Measurements from ENCODE around the gene ANKRD23. TPM values are rescaled to one million over a fixed set of nuclear protein-coding genes. Genes with fewer than 3 reads are reported as not detected.

ANKRD23 gene
- total RNA-seq, 4 donors from 2014 or later = 7.4 to 14.0 (median 8.9) TPM

DNA sequence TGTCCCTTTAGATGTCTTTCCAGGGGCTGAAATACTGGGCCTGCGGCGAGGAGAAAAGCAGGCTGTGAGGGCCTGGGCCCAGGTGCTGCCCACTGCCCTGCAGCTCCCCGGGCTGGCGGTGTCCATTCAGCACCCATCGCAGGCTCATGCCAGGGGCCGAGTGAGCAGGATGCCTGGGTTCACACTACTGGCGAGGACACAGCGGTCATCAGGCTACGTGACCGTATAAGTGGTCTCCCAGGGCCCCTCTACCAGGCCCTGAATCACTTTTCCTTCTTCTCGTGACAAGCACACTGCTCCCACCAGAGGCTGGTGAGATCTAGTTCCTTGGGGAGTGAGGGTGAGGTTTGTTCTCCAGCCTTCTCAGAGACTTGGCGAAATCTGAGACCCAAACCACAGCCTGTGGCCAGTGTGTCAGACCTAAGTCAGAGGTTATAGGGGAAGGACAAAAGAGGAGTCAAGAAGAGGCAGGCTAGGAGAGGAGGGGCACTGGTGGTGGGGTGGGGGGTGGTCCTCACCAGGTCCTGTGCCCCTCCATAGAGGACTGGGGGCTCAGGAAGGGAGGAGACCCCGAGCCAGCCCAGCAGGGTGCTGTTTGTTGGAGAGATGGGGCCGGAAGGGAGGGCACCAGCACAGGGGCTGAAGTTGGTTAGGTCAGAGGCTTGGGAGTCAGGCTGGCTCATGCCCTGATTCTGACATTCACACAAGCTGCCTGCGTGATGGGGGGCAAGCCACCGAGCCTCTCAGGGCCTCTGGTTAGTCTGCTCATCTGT, 32.6 kb upstream of the ANKRD23 start:
- H3K9me3 ChIP-seq = no peaks in the 10 kb centered on the region
- TF ChIP-seq POLR2A (IDR thresholded peaks at IDR 0.05) (no peak), CTCF (IDR thresholded peaks at IDR 0.05) (no peak)
- DNase-seq = no peak
- H3K4me3 ChIP-seq = no peak overlapping the region
- H3K4me1 ChIP-seq = peaks cover 0 to 13% (median 0%) of the 10 kb centered on the region in 4 donors
- no peak overlapping the region for H3K27ac ChIP-seq
- no peaks in the 10 kb centered on the region for H3K36me3 ChIP-seq
- H3K27me3 ChIP-seq = no peaks in the 10 kb centered on the region

DNA sequence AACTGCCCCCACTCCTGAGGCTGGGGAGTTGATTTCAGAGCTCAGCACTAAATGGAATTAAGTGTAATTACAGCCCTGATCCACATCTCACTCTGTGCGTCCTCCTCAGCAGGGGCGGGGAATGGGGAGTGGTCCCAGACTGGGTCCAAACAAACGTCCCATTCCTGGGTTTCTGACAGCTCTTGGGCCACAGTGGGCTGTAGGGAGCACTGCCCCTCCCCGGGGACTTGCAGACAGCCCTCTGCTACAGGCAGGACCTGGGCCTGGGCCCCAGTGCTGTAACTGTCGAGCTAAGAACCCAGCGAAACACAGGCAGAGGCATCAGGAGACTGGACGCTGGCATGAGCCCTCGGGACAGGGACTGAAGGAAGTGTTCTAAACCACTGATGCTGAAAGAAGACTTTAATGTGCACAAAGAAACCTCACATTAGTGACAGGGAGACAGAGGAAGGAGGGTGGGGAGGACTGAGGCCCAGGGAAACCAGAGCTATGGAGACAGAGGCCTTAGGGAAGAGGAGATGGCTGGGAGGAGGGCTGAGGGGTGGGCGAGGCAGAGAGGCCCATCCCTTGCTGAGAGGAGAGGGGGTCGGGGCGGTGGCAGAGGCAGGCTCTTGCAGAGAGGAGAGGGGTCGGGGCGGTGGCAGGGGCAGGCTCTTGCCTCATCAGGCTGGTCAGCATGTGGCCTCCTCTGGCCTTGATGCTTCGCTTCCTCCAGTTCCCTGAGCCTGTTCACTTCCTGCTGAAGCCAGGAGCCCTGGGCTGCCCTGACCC, 31.9 kb upstream of the ANKRD23 start:
- H3K27ac ChIP-seq = no peak overlapping the region
- H3K4me1 ChIP-seq = peaks cover 0 to 13% (median under 1%) of the 10 kb centered on the region in 4 donors
- no peak overlapping the region for H3K4me3 ChIP-seq
- no peaks in the 10 kb centered on the region for H3K27me3 ChIP-seq
- no peak for TF ChIP-seq CTCF (IDR thresholded peaks at IDR 0.05)
- no peak for TF ChIP-seq POLR2A (IDR thresholded peaks at IDR 0.05)
- no peaks in the 10 kb centered on the region for H3K36me3 ChIP-seq
- H3K9me3 ChIP-seq = no peaks in the 10 kb centered on the region
- no peak for DNase-seq

- H3K4me3 ChIP-seq = no peak overlapping the region
- peak overlapping the region in 3 of 4 donors; percentile 16 to 38 (median 35) for H3K27ac ChIP-seq
- H3K9me3 ChIP-seq = no peaks in the 10 kb centered on the region
- no peak for TF ChIP-seq POLR2A (IDR thresholded peaks at IDR 0.05)
- TF ChIP-seq CTCF (IDR thresholded peaks at IDR 0.05) = no peak
- DNase-seq = peak in 1 of 3 donors; percentile 34
- peaks cover 0 to 13% (median 6%) of the 10 kb centered on the region in 4 donors for H3K4me1 ChIP-seq
- H3K36me3 ChIP-seq = no peaks in the 10 kb centered on the region
- H3K27me3 ChIP-seq = no peaks in the 10 kb centered on the region
These were observed 30.5 kb upstream of the ANKRD23 start for GRCh38 chr2:96874198-96874831.

GRCh38 chr2:96873651-96874096, 29.9 kb upstream of the ANKRD23 start:
- H3K36me3 ChIP-seq = no peaks in the 10 kb centered on the region
- TF ChIP-seq POLR2A (IDR thresholded peaks at IDR 0.05) = no peak
- TF ChIP-seq CTCF (IDR thresholded peaks at IDR 0.05) = no peak
- peak overlapping the region in 2 of 4 donors; percentile 16 to 35 for H3K27ac ChIP-seq
- DNase-seq = peak in 1 of 3 donors; percentile 65
- no peaks in the 10 kb centered on the region for H3K27me3 ChIP-seq
- no peaks in the 10 kb centered on the region for H3K9me3 ChIP-seq
- H3K4me3 ChIP-seq = no peak overlapping the region
- peaks cover 0 to 13% (median 7%) of the 10 kb centered on the region in 4 donors for H3K4me1 ChIP-seq

- no peak overlapping the region for H3K27ac ChIP-seq
- no peak overlapping the region for H3K4me3 ChIP-seq
- DNase-seq = no peak
- TF ChIP-seq POLR2A (IDR thresholded peaks at IDR 0.05) (no peak), CTCF (IDR thresholded peaks at IDR 0.05) (no peak)
- no peaks in the 10 kb centered on the region for H3K9me3 ChIP-seq
- no peaks in the 10 kb centered on the region for H3K36me3 ChIP-seq
- H3K4me1 ChIP-seq = peaks cover 0 to 19% (median 13%) of the 10 kb centered on the region in 4 donors
- no peaks in the 10 kb centered on the region for H3K27me3 ChIP-seq
These were observed 28.9 kb upstream of the ANKRD23 start for GRCh38 chr2:96872591-96873349.
